HG02840 (cell line): ENCODE results near the gene PCDHB1.
"Not testable (repeated sequence)": the region's sequence is repeated elsewhere in the genome, so short reads cannot be mapped to it uniquely, and the experiment has no call there.

ENCODE experiments used
- ATAC-seq: cut with Tn5 transposase; IDR thresholded peaks from one replicate; pipeline ENCODE4 v1.9.1; 2021; ENCODE audit warnings: mild to moderate bottlenecking, moderate library complexity, moderate number of reproducible peaks; ENCODE audit not compliant: unreplicated experiment, low FRiP score

The PCDHB1 gene

DNA sequence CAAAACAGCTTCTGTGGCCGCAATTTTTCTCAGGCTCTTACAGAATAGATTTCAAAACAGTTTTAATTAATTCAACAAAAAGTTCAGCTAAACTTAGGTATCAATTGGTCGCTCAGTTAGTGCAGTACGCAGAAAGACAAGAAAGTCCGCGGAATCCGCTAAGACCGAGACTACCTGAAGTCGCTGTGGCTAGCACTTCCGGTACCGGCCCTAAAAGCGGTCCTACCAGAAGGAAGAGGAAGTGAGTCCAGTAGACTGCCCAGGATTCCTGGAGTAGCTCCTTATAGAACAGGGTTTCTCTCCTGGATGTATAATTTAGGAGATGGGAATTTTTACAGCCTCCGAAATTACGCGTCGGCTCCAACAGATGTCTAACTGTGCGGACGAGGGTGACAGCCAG is 26.7 kb downstream of the PCDHB1 start:
- ATAC-seq: no peak

GRCh38 chr5:141082228-141082627 is 31.1 kb downstream of the PCDHB1 start:
- no peak for ATAC-seq

GRCh38 chr5:141084487-141084989 is 33.4 kb downstream of the PCDHB1 start:
- ATAC-seq: no peak

GRCh38 chr5:141094481-141095262 is 43.5 kb downstream of the PCDHB1 start, which contains the start of gene PCDHB2:
Gene PCDHB2 (plus strand): TSS chr5:141094615. CDS start chr5:141094791, 176 bp downstream.
- no peak for ATAC-seq

GRCh38 chr5:141095263-141095641 is 44.1 kb downstream of the PCDHB1 start:
- no peak for ATAC-seq

DNA sequence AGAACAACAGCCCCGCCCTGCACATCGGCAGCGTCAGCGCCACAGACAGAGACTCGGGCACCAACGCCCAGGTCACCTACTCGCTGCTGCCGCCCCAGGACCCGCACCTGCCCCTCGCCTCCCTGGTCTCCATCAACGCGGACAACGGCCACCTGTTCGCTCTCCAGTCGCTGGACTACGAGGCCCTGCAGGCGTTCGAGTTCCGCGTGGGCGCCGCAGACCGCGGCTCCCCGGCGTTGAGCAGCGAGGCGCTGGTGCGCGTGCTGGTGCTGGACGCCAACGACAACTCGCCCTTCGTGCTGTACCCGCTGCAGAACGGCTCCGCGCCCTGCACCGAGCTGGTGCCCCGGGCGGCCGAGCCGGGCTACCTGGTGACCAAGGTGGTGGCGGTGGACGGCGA is 45.0 kb downstream of the PCDHB1 start:
- ATAC-seq: not testable (repeated sequence)

DNA sequence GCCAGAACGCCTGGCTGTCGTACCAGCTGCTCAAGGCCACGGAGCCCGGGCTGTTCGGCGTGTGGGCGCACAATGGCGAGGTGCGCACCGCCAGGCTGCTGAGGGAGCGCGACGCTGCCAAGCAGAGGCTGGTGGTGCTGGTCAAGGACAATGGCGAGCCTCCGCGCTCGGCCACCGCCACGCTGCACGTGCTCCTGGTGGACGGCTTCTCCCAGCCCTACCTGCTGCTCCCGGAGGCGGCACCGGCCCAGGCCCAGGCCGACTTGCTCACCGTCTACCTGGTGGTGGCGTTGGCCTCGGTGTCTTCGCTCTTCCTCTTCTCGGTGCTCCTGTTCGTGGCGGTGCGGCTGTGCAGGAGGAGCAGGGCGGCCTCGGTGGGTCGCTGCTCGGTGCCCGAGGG is 45.4 kb downstream of the PCDHB1 start:
- not testable (repeated sequence) for ATAC-seq

- ATAC-seq: no peak
Measured at GRCh38 chr5:141100243-141100805, 49.1 kb downstream of the PCDHB1 start, which contains the start of gene PCDHB3. Gene PCDHB3 (plus strand): TSS chr5:141100473. CDS start chr5:141100650, 177 bp downstream.

DNA sequence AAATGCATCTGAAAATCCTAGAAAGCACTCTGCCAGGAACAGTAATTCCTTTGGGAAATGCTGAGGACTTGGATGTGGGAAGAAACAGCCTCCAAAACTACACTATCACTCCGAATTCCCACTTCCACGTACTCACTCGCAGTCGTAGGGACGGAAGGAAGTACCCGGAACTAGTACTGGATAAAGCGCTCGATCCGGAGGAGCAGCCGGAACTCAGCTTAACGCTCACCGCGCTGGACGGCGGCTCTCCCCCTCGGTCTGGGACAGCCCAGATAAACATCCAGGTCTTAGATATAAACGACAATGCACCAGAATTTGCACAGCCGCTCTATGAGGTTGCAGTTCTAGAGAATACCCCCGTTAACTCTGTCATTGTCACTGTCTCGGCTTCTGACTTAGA is 49.9 kb downstream of the PCDHB1 start:
- no peak for ATAC-seq

DNA sequence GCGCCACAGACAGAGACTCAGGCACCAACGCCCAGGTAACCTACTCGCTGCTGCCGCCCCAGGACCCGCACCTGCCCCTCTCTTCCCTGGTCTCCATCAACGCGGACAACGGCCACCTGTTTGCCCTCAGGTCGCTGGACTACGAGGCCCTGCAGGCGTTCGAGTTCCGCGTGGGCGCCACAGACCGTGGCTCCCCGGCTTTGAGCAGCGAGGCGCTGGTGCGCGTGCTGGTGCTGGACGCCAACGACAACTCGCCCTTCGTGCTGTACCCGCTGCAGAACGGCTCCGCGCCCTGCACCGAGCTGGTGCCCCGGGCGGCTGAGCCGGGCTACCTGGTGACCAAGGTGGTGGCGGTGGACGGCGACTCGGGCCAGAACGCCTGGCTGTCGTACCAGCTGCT is 50.9 kb downstream of the PCDHB1 start:
- not testable (repeated sequence) for ATAC-seq

DNA sequence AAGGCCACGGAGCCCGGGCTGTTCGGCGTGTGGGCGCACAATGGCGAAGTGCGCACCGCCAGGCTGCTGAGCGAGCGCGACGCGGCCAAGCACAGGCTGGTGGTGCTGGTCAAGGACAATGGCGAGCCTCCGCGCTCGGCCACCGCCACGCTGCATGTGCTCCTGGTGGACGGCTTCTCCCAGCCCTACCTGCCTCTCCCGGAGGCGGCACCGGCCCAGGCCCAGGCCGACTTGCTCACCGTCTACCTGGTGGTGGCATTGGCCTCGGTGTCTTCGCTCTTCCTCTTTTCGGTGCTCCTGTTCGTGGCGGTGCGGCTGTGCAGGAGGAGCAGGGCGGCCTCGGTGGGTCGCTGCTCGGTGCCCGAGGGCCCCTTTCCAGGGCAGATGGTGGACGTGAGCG is 51.3 kb downstream of the PCDHB1 start:
- not testable (repeated sequence) for ATAC-seq

GRCh38 chr5:141105350-141105749 is 54.2 kb downstream of the PCDHB1 start:
- ATAC-seq: no peak
